ENCODE data around the gene EPM2A. TPM values are rescaled to one million over a fixed set of nuclear protein-coding genes. Genes with fewer than 3 reads are reported as not detected.

The EPM2A gene
- total RNA-seq, 4 donors from 2014 or later = 2.4 to 24.4 (median 6.6) TPM

GRCh38 chr6:145602726-145603326, 132.5 kb downstream of the EPM2A start:
- H3K4me3 ChIP-seq = no peak overlapping the region
- intact Hi-C loops (cut with DNase I) = no loop called here
- 73 to 88% methylated on average over 4 of the region's 4 CpGs for WGBS, 2 donors
- H3K36me3 ChIP-seq = no peaks in the 10 kb centered on the region
- no peaks in the 10 kb centered on the region for H3K4me1 ChIP-seq
- TF ChIP-seq CTCF (IDR thresholded peaks at IDR 0.05) (no peak), POLR2A (IDR thresholded peaks at IDR 0.05) (no peak)
- no peaks in the 10 kb centered on the region for H3K9me3 ChIP-seq
- no peak overlapping the region for H3K27ac ChIP-seq
- H3K27me3 ChIP-seq = no peaks in the 10 kb centered on the region
- DNase-seq = no peak

GRCh38 chr6:145601397-145601796, 133.9 kb downstream of the EPM2A start:
- Histone ChIP-seq H3K27ac (no peak overlapping the region), H3K4me1 (no peaks in the 10 kb centered on the region), H3K27me3 (no peaks in the 10 kb centered on the region), H3K36me3 (no peaks in the 10 kb centered on the region), H3K9me3 (no peaks in the 10 kb centered on the region), H3K4me3 (no peak overlapping the region)
- TF ChIP-seq POLR2A (IDR thresholded peaks at IDR 0.05) (no peak), CTCF (IDR thresholded peaks at IDR 0.05) (no peak)
- DNase-seq = no peak
- intact Hi-C loops (cut with DNase I) = no loop called here
- WGBS, 2 donors = 81 to 87% methylated on average over 2 of the region's 2 CpGs

- Histone ChIP-seq H3K9me3 (no peaks in the 10 kb centered on the region), H3K27me3 (no peaks in the 10 kb centered on the region), H3K27ac (no peak overlapping the region), H3K4me1 (no peaks in the 10 kb centered on the region), H3K4me3 (no peak overlapping the region), H3K36me3 (no peaks in the 10 kb centered on the region)
- 80 to 86% methylated on average over 2 of the region's 2 CpGs for WGBS, 2 donors
- no peak for DNase-seq
- intact Hi-C loops (cut with DNase I) = no loop called here
- TF ChIP-seq CTCF (IDR thresholded peaks at IDR 0.05) (no peak), POLR2A (IDR thresholded peaks at IDR 0.05) (no peak)
Observed at GRCh38 chr6:145600299-145600698, 135.0 kb downstream of the EPM2A start.

DNA sequence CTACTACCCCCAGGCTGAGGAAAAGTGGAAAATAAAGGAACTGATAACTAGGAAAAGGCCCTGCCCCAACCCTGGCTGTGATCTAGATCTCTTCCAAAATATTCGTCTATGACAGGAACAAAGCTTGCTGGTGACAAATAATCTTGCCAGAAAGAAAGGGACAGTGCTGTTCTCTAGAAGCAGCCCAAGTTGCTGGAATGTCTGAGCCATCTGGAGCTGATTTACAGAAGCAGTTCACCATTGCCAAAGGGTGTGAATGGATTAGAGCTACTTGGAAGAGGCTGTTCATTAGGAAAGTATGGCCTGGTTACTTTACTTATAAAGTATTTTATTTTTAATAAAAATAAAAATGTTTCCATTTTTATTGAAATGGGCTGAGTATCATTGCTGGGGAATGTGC, 146.3 kb downstream of the EPM2A start:
- 33 to 43% methylated on average over 1 of the region's 1 CpG for WGBS, 2 donors
- H3K27ac ChIP-seq = no peak overlapping the region
- no peaks in the 10 kb centered on the region for H3K9me3 ChIP-seq
- H3K36me3 ChIP-seq = no peaks in the 10 kb centered on the region
- intact Hi-C loops (cut with DNase I) = no loop called here
- H3K4me3 ChIP-seq = no peak overlapping the region
- H3K27me3 ChIP-seq = no peaks in the 10 kb centered on the region
- no peak for DNase-seq
- TF ChIP-seq CTCF (IDR thresholded peaks at IDR 0.05) = no peak
- TF ChIP-seq POLR2A (IDR thresholded peaks at IDR 0.05) = no peak
- H3K4me1 ChIP-seq = no peaks in the 10 kb centered on the region

DNA sequence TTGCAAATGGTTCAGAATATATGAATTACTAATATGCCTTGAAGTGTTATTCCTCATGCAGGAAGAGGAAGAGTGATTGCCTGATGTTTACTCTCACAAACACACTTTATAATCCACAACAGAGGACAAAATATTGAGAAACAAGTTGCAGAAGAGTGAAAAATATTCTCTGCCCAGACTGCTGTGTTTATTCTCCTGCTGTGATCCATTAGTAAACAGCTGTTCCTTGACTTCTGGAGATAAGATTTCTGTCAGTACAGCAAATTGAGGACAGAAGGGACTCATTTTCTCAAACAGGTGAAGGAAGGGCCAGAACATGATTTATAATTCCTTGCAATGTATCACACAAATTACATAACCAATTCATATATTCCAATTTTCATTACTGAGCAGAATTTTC, 148.0 kb downstream of the EPM2A start:
- H3K4me1 ChIP-seq = no peaks in the 10 kb centered on the region
- intact Hi-C loops (cut with DNase I) = no loop called here
- no peak for DNase-seq
- no peaks in the 10 kb centered on the region for H3K9me3 ChIP-seq
- H3K27ac ChIP-seq = no peak overlapping the region
- H3K4me3 ChIP-seq = no peak overlapping the region
- no peak for TF ChIP-seq POLR2A (IDR thresholded peaks at IDR 0.05)
- no peak for TF ChIP-seq CTCF (IDR thresholded peaks at IDR 0.05)
- no peaks in the 10 kb centered on the region for H3K27me3 ChIP-seq
- H3K36me3 ChIP-seq = no peaks in the 10 kb centered on the region
